B cell (primary cell): ENCODE data around the gene AGPAT3.

Experiments
- CTCF ChIP-seq: fragments of 200-600 bp; IDR thresholded peaks from one replicate; pipeline ENCODE4 v1.8.0; 2022; ENCODE audit warnings: antibody characterized with exemption, mild to moderate bottlenecking
- EZH2 ChIP-seq: IDR thresholded peaks from 2 replicates; pipeline ENCODE4 v1.6.1; 2012; ENCODE audit warnings: borderline replicate concordance, low read depth, mild to moderate bottlenecking, moderate library complexity, low read length; ENCODE audit not compliant: insufficient read depth, poor library complexity, severe bottlenecking

GRCh38 chr21:44024887-44025353, 159.9 kb downstream of the AGPAT3 start:
- TF ChIP-seq CTCF, result no peak
- TF ChIP-seq EZH2, result no peak
